Non-pigmented ciliary epithelial cell (primary cell): ENCODE results near the gene FBXL15.

Source experiments
- DNase-seq: peaks from one replicate; pipeline ENCODE4 v3.0.0-alpha.2; 2010; ENCODE audit warnings: low read depth

Gene FBXL15

GRCh38 chr10:102398172-102399020 lies 22.2 kb upstream of the FBXL15 start:
- no peak for DNase-seq

- no peak for DNase-seq
Measured at GRCh38 chr10:102399217-102400021, 21.2 kb upstream of the FBXL15 start.

- no peak for DNase-seq
Measured at GRCh38 chr10:102400076-102400475, 20.6 kb upstream of the FBXL15 start.

- no peak for DNase-seq
Measured at GRCh38 chr10:102400598-102401341, 19.9 kb upstream of the FBXL15 start.

GRCh38 chr10:102401342-102401654 lies 19.3 kb upstream of the FBXL15 start:
- no peak for DNase-seq

GRCh38 chr10:102401735-102402511 lies 18.7 kb upstream of the FBXL15 start:
- DNase-seq = no peak

- no peak for DNase-seq
Measured at GRCh38 chr10:102402512-102402896, 18.1 kb upstream of the FBXL15 start.

- no peak for DNase-seq
Measured at GRCh38 chr10:102403115-102403514, 17.5 kb upstream of the FBXL15 start.

GRCh38 chr10:102404361-102405107 lies 16.1 kb upstream of the FBXL15 start:
- no peak for DNase-seq

- no peak for DNase-seq
Measured at GRCh38 chr10:102405108-102405571, 15.5 kb upstream of the FBXL15 start.

- no peak for DNase-seq
Measured at GRCh38 chr10:102405632-102406031, 15.0 kb upstream of the FBXL15 start.

GRCh38 chr10:102406815-102407214 lies 13.8 kb upstream of the FBXL15 start:
- no peak for DNase-seq

- DNase-seq = no peak
Measured at GRCh38 chr10:102407425-102408130, 13.1 kb upstream of the FBXL15 start.

GRCh38 chr10:102408131-102408727 lies 12.4 kb upstream of the FBXL15 start:
- no peak for DNase-seq

- no peak for DNase-seq
Measured at GRCh38 chr10:102408728-102409603, 11.7 kb upstream of the FBXL15 start.

- DNase-seq = no peak
Measured at GRCh38 chr10:102409604-102410428, 10.8 kb upstream of the FBXL15 start.

- no peak for DNase-seq
Measured at GRCh38 chr10:102410429-102411073, 10.1 kb upstream of the FBXL15 start.
